Tibial nerve (tissue), 4 donors: Measurements from ENCODE around the gene TLR3. TPM values are rescaled to one million over a fixed set of nuclear protein-coding genes. Genes with fewer than 3 reads are reported as not detected.

ENCODE experiments used
- DNase-seq, 2 donors: peaks; one replicate each; pipeline ENCODE4 v3.0.0-alpha.2; 2019; ENCODE audit warnings: low spot score in 2 of 2
- H3K27ac ChIP-seq, 4 donors: fragments of 200-600 bp; sonication (generic) in 3 of 4; one replicate each; pipeline ENCODE4 v1.5.1; 2017 to 2019; ENCODE audit warnings: mild to moderate bottlenecking in 1 of 4
- H3K27me3 ChIP-seq, 2 donors: fragments of 200-600 bp; sonication (generic) in 1 of 2; one replicate each; pipeline versions ENCODE4 v1.5.1 to v1.6.0; 2017 to 2019
- H3K36me3 ChIP-seq, 3 donors: fragments of 200-600 bp; sonication (generic); one replicate each; pipeline ENCODE4 v1.5.1; 2018 to 2019
- H3K4me1 ChIP-seq, 4 donors: fragments of 200-600 bp; sonication (generic) in 3 of 4; one replicate each; pipeline ENCODE4 v1.5.1; 2017 to 2019
- H3K4me3 ChIP-seq, 4 donors: fragments of 200-600 bp; sonication (generic) in 3 of 4; one replicate each; pipeline ENCODE4 v1.5.1; 2017 to 2019; ENCODE audit warnings: mild to moderate bottlenecking in 1 of 4, moderate library complexity in 1 of 4
- H3K9me3 ChIP-seq, 4 donors: fragments of 200-600 bp; sonication (generic) in 3 of 4; one replicate each; pipeline ENCODE4 v1.5.1; 2017 to 2019
- EP300 ChIP-seq, 2 donors: sonication (generic); formaldehyde crosslinking; IDR thresholded peaks; one replicate each; pipeline ENCODE4 v1.6.1; 2017; ENCODE audit warnings: antibody characterized with exemption in 2 of 2, mild to moderate bottlenecking in 1 of 2
- POLR2A ChIP-seq, 2 donors: fragments of 450-650 bp; IDR thresholded peaks; one replicate each; pipeline ENCODE4 v1.6.1; 2017; ENCODE audit warnings: antibody characterized with exemption in 2 of 2, mild to moderate bottlenecking in 2 of 2, moderate library complexity in 2 of 2
- whole genome bisulfite sequencing, 2 donors: methylation state at CpG; one replicate each; pipeline ENCODE4 v1.1.5; 2018; 5-methylcytosine and 5-hydroxymethylcytosine counted together
- total RNA-seq, 4 donors: library from RNA; depleted of rRNA; stranded (reverse); fragments of >200 nt; gene quantifications; one replicate each; pipeline ENCODE4 v1.1.0, GENCODE V29; 2016
- TF ChIP-seq, protein P1 (sequence below), 5 experiments: fragments of 200-600 bp in 3 of 5; fragments of 450-650 bp in 2 of 5; sonication (generic) in 3 of 5; IDR thresholded peaks; one replicate each; pipeline ENCODE4 v1.5.1; 2016 to 2019; ENCODE audit warnings: antibody characterized with exemption in 5 of 5, mild to moderate bottlenecking in 3 of 5, moderate library complexity in 2 of 5

The TLR3 gene
- 10 to 100 TPM in 1 of 4 donors, 1 to 10 TPM in 3; 3.9 to 13.3 (median 6.0) TPM for total RNA-seq

DNA sequence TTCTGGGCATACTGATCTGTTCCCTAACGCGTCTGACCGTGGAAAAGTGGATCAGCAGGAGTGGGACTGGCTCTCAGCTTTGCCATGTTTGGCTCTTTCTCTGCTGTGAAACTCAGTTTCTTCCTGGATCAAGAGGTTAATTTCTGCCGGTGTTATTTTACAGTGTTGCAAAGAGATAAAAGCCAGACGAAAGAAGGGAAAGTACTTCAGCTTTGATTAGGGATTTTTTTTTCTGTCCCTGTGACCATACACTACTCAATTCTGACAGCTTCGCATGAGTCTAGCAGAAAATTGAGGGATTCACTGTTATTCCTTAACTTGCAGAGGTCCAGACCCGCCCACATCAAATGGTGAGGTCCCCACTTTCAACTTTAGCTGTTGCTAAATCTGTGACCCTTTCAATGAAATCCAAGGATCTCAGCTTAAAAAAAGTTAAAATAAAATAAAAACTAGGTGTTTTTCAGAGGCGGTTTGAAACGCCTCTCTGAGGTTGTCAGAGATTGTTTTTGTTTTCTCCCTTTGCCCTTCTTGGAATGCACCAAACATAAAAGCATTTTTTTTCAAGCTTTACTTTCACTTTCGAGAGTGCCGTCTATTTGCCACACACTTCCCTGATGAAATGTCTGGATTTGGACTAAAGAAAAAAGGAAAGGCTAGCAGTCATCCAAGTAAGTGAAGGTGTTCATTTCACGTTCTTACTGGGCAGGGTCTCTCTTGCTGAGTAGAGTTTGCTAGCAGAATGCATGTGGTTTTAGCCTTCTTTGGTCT, at the start of gene TLR3:
TSS of gene TLR3 (plus strand) at position 576 of the 768 bp plus-strand sequence. CDS start 7,464 bp downstream, outside the sequence.
- H3K4me1 ChIP-seq, result peaks cover 0 to 18% (median 3%) of the 10 kb centered on the region in 4 donors
- no peaks in the 10 kb centered on the region for H3K27me3 ChIP-seq
- no peaks in the 10 kb centered on the region for H3K9me3 ChIP-seq
- peak within 1 kb of the TSS; percentile 41 to 85 (median 76) for H3K27ac ChIP-seq
- 1 to 3% methylated on average over 12 of the region's 12 CpGs for WGBS, 2 donors
- no peaks in the 10 kb centered on the region for H3K36me3 ChIP-seq
- no peak for DNase-seq
- peak within 1 kb of the TSS; percentile 43 to 62 (median 51) for H3K4me3 ChIP-seq
- no peak for TF ChIP-seq EP300 (IDR thresholded peaks at IDR 0.05)
- no peak for TF ChIP-seq POLR2A (IDR thresholded peaks at IDR 0.05)
- TF ChIP-seq, protein P1, sequence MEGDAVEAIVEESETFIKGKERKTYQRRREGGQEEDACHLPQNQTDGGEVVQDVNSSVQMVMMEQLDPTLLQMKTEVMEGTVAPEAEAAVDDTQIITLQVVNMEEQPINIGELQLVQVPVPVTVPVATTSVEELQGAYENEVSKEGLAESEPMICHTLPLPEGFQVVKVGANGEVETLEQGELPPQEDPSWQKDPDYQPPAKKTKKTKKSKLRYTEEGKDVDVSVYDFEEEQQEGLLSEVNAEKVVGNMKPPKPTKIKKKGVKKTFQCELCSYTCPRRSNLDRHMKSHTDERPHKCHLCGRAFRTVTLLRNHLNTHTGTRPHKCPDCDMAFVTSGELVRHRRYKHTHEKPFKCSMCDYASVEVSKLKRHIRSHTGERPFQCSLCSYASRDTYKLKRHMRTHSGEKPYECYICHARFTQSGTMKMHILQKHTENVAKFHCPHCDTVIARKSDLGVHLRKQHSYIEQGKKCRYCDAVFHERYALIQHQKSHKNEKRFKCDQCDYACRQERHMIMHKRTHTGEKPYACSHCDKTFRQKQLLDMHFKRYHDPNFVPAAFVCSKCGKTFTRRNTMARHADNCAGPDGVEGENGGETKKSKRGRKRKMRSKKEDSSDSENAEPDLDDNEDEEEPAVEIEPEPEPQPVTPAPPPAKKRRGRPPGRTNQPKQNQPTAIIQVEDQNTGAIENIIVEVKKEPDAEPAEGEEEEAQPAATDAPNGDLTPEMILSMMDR (IDR thresholded peaks at IDR 0.05), result no peak

DNA sequence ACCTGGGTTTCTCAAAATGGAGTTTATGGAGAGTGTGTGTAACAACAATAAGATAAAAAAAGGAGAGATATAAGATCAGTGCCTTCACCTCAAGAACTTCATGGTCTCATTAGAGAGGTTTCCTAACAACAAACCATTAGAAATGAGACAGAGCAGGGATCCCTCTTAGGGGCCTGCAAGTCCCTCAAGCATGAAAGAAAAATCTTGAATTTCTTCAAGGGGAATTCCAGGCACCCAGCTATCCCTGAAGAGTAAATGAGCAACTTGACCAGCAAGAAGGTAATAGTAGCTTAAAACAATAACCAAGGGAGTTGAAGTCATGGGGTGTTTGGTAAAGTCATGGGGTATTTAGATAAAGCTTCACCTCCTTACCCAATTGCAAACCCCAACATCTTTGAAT, 49.7 kb upstream of the TLR3 start:
- H3K27ac ChIP-seq, result no peak overlapping the region
- H3K4me3 ChIP-seq, result no peak overlapping the region
- H3K9me3 ChIP-seq, result no peaks in the 10 kb centered on the region
- H3K27me3 ChIP-seq, result no peaks in the 10 kb centered on the region
- no peak for DNase-seq
- TF ChIP-seq, protein P1 (IDR thresholded peaks at IDR 0.05), result no peak
- TF ChIP-seq POLR2A (IDR thresholded peaks at IDR 0.05) (no peak), EP300 (IDR thresholded peaks at IDR 0.05) (no peak)
- H3K4me1 ChIP-seq, result peaks cover 0 to 10% (median 0%) of the 10 kb centered on the region in 4 donors
- H3K36me3 ChIP-seq, result no peaks in the 10 kb centered on the region

DNA sequence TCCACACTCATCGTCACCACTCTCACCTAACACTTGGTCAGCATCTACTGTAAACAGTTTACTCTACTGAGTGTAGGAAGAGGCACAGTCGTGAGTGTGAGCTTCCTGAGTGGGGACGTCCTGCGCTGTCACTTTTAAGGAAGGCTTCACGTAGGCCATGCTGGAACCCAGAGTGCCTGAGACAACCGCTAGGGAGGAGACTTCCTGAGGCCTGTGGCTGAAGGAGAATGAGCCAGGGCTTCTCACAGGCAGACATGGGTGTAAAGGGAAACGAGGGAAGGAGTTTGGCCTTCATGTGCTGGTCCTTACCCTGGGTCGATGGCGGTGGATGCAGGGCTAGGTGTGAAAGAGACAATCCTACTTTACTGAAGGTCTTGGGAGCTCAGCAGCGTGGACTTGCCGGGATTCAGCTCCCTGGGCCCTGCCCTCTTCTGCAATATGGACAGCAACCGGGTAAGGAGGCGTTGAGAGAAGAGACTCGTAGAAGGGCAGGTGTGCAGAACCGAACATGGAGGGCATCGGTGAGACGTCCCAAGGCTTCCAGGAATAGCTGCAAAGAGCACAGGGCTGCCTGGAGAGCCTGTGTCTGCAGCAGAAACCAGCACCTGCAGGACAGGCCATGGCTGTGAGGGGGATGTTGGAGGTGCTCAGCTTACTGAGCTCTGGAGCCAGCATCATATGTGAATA, 48.7 kb upstream of the TLR3 start:
- no peak for DNase-seq
- no peaks in the 10 kb centered on the region for H3K9me3 ChIP-seq
- H3K27ac ChIP-seq, result peak overlapping the region in 1 of 4 donors; percentile 63

DNA sequence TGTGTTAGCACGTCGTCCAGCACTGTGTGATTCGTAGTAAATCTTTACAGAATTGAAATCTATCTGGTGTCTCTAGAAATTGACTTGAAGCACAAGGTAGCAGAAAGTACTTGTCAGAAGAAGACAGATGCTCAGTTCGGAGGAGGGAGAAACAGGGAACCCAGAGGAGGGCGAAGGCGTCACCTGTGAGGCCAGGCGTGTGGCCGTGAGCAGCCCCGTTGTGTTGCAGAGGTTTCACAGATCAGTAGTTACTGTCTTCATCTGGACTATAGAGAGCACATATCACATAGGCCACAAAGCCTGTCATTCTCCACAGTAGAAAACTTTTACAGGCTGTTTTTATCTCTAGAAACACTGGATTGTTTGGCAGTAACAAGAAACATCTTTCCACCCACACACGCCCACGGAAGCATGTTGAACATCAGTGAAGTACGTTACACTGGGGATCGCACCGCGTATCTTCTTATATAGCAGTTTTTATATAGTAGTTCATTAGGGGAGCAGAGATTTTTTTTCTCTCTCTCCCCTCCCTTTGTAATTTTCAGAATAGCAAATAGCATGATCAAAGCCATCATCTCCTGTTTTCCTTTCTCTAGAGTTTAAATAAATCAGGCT, 48.1 kb upstream of the TLR3 start:
- Histone ChIP-seq H3K4me3 (no peak overlapping the region), H3K27me3 (no peaks in the 10 kb centered on the region), H3K36me3 (no peaks in the 10 kb centered on the region), H3K9me3 (no peaks in the 10 kb centered on the region), H3K27ac (peak overlapping the region in 1 of 4 donors; percentile 63), H3K4me1 (peaks cover 0 to 19% (median 0%) of the 10 kb centered on the region in 4 donors)
- DNase-seq, result no peak
- TF ChIP-seq EP300 (IDR thresholded peaks at IDR 0.05), result no peak
- TF ChIP-seq, protein P1 (IDR thresholded peaks at IDR 0.05), result no peak
- TF ChIP-seq POLR2A (IDR thresholded peaks at IDR 0.05), result no peak
- 66 to 70% methylated on average over 15 of the region's 15 CpGs for WGBS, 2 donors

More for the DNA sequence above, 48.7 kb upstream of the TLR3 start:
- H3K4me3 ChIP-seq, result no peak overlapping the region
- peaks cover 0 to 13% (median 0%) of the 10 kb centered on the region in 4 donors for H3K4me1 ChIP-seq
- H3K36me3 ChIP-seq, result no peaks in the 10 kb centered on the region
- TF ChIP-seq POLR2A (IDR thresholded peaks at IDR 0.05) (no peak), EP300 (IDR thresholded peaks at IDR 0.05) (no peak)
- TF ChIP-seq, protein P1 (IDR thresholded peaks at IDR 0.05), result no peak
- 93 to 97% methylated on average over 17 of the region's 17 CpGs for WGBS, 2 donors
- H3K27me3 ChIP-seq, result no peaks in the 10 kb centered on the region
